Gastroesophageal sphincter (tissue), 4 donors: ENCODE results near the gene CCR4. TPM values are rescaled to one million over a fixed set of nuclear protein-coding genes. Genes with fewer than 3 reads are reported as not detected.

ENCODE experiments used
- ATAC-seq: fragments of 150-250 bp; one replicate; pipeline ENCODE4 v1.9.1; 2016; ENCODE audit warnings: mild to moderate bottlenecking, moderate library complexity
- H3K27ac ChIP-seq, 4 donors: fragments of 200-600 bp; sonication (generic) in 3 of 4; 1 replicate in 3 of 4; 2 replicates in 1 of 4; pipeline ENCODE4 v1.5.1; 2016 to 2019
- H3K27me3 ChIP-seq: fragments of 200-600 bp; sonication (generic); one replicate; pipeline ENCODE4 v1.5.1; 2019
- H3K36me3 ChIP-seq, 2 donors: fragments of 200-600 bp; sonication (generic); one replicate each; pipeline ENCODE4 v1.5.1; 2019; ENCODE audit warnings: control low read depth in 1 of 2
- H3K4me1 ChIP-seq, 3 donors: fragments of 200-600 bp; sonication (generic); 1 replicate in 2 of 3; 2 replicates in 1 of 3; pipeline ENCODE4 v1.5.1; 2016 to 2019; ENCODE audit warnings: control low read depth in 2 of 3
- H3K4me3 ChIP-seq, 2 donors: fragments of 200-600 bp; sonication (generic); one replicate each; pipeline ENCODE4 v1.5.1; 2019; ENCODE audit warnings: mild to moderate bottlenecking in 1 of 2, moderate library complexity in 1 of 2
- H3K9me3 ChIP-seq, 3 donors: fragments of 200-600 bp; sonication (generic); one replicate each; pipeline ENCODE4 v1.5.1; 2017 to 2019; ENCODE audit warnings: control low read depth in 2 of 3
- EP300 ChIP-seq: sonication (generic); formaldehyde crosslinking; IDR thresholded peaks from one replicate; pipeline ENCODE4 v1.6.1; 2017; ENCODE audit warnings: antibody characterized with exemption, mild to moderate bottlenecking
- POLR2A ChIP-seq, 2 donors: fragments of 450-650 bp; IDR thresholded peaks; one replicate each; pipeline ENCODE4 v1.6.1; 2017; ENCODE audit warnings: antibody characterized with exemption in 2 of 2, mild to moderate bottlenecking in 2 of 2, moderate library complexity in 1 of 2
- POLR2AphosphoS5 ChIP-seq: sonication (generic); formaldehyde crosslinking; IDR thresholded peaks from one replicate; pipeline ENCODE4 v1.6.1; 2017; ENCODE audit warnings: antibody characterized with exemption
- WGBS, 2 donors: methylation state at CpG; one replicate each; pipeline ENCODE4 v1.1.5; 2018; ENCODE audit warnings: low coverage in 1 of 2; 5-methylcytosine and 5-hydroxymethylcytosine counted together
- total RNA-seq, 4 donors: library from RNA; depleted of rRNA; stranded (reverse); fragments of >200 nt; gene quantifications; one replicate each; pipeline ENCODE4 v1.1.0, GENCODE V29; 2016
- TF ChIP-seq, protein P1 (sequence below), 4 experiments: fragments of 200-600 bp in 2 of 4; fragments of 450-650 bp in 2 of 4; sonication (generic) in 1 of 4; IDR thresholded peaks; one replicate each; pipeline ENCODE4 v1.5.1; 2017 to 2019; ENCODE audit warnings: antibody characterized with exemption in 4 of 4, mild to moderate bottlenecking in 2 of 4, moderate library complexity in 2 of 4

Gene CCR4
- total RNA-seq, 4 donors from 2014 or later = not detected

DNA sequence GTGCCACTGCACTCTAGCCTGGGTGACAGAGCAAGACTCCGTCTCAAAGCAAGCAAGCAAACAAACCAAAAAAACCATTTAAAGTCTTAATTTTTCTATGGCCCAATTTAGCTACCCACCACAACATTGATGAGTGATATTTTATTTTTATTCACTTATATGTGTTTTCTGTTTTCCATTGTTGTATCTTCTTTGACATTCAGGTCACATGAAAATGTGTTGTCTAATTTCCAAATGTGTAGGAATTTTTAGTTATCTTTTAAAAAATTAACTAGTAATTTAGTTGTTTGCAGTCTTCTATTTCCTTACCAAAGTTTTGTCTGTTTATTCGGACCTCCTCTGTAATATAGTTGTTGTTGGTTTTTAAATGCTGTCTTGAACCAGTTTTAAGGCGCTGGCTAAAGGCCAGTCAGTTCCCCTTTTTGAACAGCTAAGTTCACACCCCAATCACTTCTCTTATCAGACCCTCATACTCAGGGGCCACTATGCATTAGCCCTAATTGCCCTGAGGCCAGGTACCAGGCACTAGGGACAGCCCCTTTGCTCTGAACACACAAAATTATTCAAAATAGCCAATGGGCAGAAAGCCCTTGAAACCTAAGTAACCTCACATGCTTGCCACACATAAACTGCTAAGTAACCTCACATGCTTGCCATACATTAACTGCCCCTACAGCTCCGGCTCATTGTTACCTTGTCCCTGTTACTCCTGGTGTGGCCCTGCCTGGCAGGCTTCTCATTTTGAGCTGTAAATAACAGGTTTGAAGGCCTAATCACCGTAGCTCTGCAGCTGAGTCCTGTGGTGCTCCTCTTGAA is 4.3 kb upstream of the CCR4 start:
- Histone ChIP-seq H3K27ac (no peak overlapping the region), H3K4me1 (no peaks in the 10 kb centered on the region), H3K4me3 (no peak overlapping the region), H3K36me3 (no peaks in the 10 kb centered on the region), H3K27me3 (no peaks in the 10 kb centered on the region), H3K9me3 (no peaks in the 10 kb centered on the region)
- WGBS, 2 donors = 78 to 90% methylated on average over 4 to 5 of the region's 5 CpGs
- TF ChIP-seq POLR2A (IDR thresholded peaks at IDR 0.05) = no peak
- no peak for TF ChIP-seq EP300
- TF ChIP-seq, protein P1, sequence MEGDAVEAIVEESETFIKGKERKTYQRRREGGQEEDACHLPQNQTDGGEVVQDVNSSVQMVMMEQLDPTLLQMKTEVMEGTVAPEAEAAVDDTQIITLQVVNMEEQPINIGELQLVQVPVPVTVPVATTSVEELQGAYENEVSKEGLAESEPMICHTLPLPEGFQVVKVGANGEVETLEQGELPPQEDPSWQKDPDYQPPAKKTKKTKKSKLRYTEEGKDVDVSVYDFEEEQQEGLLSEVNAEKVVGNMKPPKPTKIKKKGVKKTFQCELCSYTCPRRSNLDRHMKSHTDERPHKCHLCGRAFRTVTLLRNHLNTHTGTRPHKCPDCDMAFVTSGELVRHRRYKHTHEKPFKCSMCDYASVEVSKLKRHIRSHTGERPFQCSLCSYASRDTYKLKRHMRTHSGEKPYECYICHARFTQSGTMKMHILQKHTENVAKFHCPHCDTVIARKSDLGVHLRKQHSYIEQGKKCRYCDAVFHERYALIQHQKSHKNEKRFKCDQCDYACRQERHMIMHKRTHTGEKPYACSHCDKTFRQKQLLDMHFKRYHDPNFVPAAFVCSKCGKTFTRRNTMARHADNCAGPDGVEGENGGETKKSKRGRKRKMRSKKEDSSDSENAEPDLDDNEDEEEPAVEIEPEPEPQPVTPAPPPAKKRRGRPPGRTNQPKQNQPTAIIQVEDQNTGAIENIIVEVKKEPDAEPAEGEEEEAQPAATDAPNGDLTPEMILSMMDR (IDR thresholded peaks at IDR 0.05) = no peak
- TF ChIP-seq POLR2AphosphoS5 = no peak
- ATAC-seq = no peak

DNA sequence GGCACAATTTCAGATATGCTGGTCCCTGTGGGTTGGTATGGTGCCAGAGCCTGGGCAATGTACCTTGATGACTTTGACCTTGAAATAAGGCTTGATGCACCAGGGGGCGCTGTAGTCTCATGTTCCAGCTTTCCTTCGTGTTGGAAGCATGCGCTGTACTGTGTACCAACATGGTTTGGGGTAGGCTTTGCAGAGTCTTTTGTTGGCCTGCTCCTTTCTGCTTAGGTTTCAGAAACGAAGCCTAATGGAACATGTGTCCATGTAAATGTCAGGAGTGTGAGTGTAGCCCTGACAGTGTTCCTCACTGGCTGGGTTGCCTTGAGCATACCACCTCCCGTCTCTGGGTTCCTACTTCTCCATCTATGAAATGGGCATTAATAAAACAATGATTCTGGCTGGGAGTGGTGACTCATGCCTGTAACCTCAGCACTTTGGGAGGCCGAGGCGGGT is 3.6 kb upstream of the CCR4 start:
- peak; percentile 60 for ATAC-seq
- Histone ChIP-seq H3K27me3 (no peaks in the 10 kb centered on the region), H3K9me3 (no peaks in the 10 kb centered on the region), H3K4me1 (no peaks in the 10 kb centered on the region), H3K36me3 (no peaks in the 10 kb centered on the region), H3K4me3 (no peak overlapping the region), H3K27ac (no peak overlapping the region)
- WGBS, 2 donors = no CpG with 5 or more reads among the region's 7 CpGs
- TF ChIP-seq POLR2A (IDR thresholded peaks at IDR 0.05) (no peak), POLR2AphosphoS5 (no peak), EP300 (no peak)
- TF ChIP-seq, protein P1 (IDR thresholded peaks at IDR 0.05) = peak; percentile 47 to 74 (median 68)

DNA sequence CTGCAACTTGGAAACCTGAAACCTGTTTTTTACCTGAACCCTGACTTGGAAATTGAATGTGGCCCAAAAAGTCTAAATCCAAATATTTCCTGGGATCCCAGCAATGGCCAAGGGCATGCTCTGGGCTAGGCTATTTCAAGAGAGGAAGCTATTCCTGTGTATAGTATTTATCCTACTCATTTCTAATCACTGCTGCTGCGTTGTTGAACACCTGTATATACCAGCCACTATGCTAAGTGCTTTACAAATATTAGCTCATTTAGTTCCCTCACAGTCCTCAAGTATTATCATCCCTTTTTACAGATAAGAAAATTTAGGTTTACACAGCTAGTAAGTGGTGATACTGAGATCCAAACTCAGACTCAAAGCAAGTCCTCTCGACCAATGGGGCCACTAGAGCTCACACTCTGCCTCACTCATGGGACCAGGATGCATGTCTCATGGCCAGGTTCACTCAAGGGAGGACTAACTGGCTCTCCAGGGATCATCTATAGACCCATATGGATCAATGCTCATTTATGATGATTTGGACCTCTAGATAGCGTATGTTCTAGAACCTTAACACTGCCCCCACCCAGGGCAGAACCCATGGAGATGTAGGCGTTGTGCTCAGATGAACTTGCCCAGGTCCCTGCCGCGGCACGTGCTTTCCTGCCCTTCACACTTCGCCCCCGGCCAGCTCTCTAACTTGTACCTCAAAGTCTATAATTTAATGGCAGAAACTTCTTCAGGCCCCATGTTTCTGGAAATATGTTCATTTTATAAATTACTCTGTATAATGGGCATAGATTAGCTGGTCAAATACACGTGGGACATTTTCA is 2.6 kb upstream of the CCR4 start:
- 88 to 96% methylated on average over 7 to 9 of the region's 10 CpGs for WGBS, 2 donors
- Histone ChIP-seq H3K4me3 (no peak overlapping the region), H3K27me3 (no peaks in the 10 kb centered on the region), H3K36me3 (no peaks in the 10 kb centered on the region), H3K4me1 (no peaks in the 10 kb centered on the region), H3K9me3 (no peaks in the 10 kb centered on the region), H3K27ac (no peak overlapping the region)
- TF ChIP-seq POLR2AphosphoS5 (no peak), EP300 (no peak)
- TF ChIP-seq, protein P1 (IDR thresholded peaks at IDR 0.05) = no peak
- no peak for ATAC-seq

DNA sequence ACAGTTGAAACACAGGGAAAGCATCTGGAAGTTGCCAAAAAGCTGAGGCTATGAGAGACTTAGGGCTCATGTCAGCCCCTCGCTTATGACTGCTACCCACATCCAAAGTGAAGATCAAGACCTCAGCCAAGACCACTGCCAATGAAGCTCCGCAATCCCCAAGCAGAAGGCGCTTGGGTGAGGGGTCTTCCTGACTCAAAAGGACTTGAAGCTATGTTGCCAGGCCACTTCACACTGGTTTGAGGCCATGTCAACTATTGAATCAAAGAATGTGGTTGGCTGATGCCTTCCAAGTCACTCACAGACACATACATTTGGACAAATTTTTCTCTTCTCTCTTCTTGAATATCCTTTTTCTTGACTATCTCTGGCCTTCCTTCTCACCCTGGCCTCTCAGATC is 928 bp upstream of the CCR4 start:
- Histone ChIP-seq H3K36me3 (no peaks in the 10 kb centered on the region), H3K9me3 (no peaks in the 10 kb centered on the region), H3K27me3 (no peaks in the 10 kb centered on the region), H3K4me1 (no peaks in the 10 kb centered on the region), H3K27ac (no peak overlapping the region), H3K4me3 (no peak overlapping the region)
- WGBS, 2 donors = 90 to 100% methylated on average over 1 to 3 of the region's 3 CpGs
- TF ChIP-seq, protein P1 (IDR thresholded peaks at IDR 0.05) = no peak
- no peak for TF ChIP-seq POLR2A (IDR thresholded peaks at IDR 0.05)
- no peak for TF ChIP-seq POLR2AphosphoS5
- TF ChIP-seq EP300 = no peak
- no peak for ATAC-seq
